Vagina (tissue), 2 donors: Measurements from ENCODE around the gene PATJ.

Experiments used
- POLR2AphosphoS5 ChIP-seq, 2 donors: sonication (generic); formaldehyde crosslinking; IDR thresholded peaks; one replicate each; pipeline ENCODE4 v1.9.0; 2017; ENCODE audit warnings: antibody characterized with exemption in 2 of 2, mild to moderate bottlenecking in 2 of 2, low read depth in 1 of 2; ENCODE audit not compliant: insufficient read depth in 1 of 2
- TF ChIP-seq, protein P1 (sequence below), 3 experiments: fragments of 450-650 bp in 2 of 3; fragments of 200-600 bp in 1 of 3; sonication (generic) in 1 of 3; IDR thresholded peaks; one replicate each; pipeline ENCODE4 v1.5.1; 2017 to 2019; ENCODE audit warnings: antibody characterized with exemption in 3 of 3, mild to moderate bottlenecking in 2 of 3, moderate library complexity in 2 of 3

DNA sequence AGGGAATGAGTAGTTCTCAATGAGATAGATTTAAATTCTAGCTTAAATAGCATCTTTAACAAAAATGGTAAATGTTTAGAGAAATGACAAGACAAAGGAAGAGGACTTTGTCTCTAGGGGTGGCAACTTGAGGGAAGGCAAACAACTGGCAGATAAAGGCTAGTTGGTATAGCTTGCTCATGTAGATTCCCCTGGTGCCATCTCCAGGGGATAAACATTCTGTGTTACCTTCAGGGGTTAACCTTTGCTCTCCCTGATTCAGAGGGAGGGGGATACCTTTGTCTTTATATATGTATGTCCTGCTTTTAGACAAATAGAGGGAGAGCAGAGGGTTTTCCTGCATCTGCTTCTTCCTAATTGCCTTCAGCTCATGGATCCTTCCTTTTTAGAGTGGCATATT is 298.7 kb downstream of the PATJ start:
- TF ChIP-seq, protein P1, sequence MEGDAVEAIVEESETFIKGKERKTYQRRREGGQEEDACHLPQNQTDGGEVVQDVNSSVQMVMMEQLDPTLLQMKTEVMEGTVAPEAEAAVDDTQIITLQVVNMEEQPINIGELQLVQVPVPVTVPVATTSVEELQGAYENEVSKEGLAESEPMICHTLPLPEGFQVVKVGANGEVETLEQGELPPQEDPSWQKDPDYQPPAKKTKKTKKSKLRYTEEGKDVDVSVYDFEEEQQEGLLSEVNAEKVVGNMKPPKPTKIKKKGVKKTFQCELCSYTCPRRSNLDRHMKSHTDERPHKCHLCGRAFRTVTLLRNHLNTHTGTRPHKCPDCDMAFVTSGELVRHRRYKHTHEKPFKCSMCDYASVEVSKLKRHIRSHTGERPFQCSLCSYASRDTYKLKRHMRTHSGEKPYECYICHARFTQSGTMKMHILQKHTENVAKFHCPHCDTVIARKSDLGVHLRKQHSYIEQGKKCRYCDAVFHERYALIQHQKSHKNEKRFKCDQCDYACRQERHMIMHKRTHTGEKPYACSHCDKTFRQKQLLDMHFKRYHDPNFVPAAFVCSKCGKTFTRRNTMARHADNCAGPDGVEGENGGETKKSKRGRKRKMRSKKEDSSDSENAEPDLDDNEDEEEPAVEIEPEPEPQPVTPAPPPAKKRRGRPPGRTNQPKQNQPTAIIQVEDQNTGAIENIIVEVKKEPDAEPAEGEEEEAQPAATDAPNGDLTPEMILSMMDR (IDR thresholded peaks at IDR 0.05) = no peak
- no peak for TF ChIP-seq POLR2AphosphoS5 (IDR thresholded peaks at IDR 0.05; ENCODE audit: insufficient read depth in 1 of 2, low read depth in 1 of 2)
